ENCODE measurements around the gene COPE. TPM values are rescaled to one million over a fixed set of nuclear protein-coding genes. Genes with fewer than 3 reads are reported as not detected.

The COPE gene
- total RNA-seq, 1 donor: 136 TPM

- Histone ChIP-seq H3K4me1 (ENCODE audit: insufficient read depth, low read length) (no peaks in the 10 kb centered on the region), H3K9me3 (ENCODE audit: low read depth, low read length) (no peaks in the 10 kb centered on the region), H3K27me3 (ENCODE audit: insufficient read depth, low read length) (no peaks in the 10 kb centered on the region), H3K4me3 (ENCODE audit: low read length) (no peak overlapping the region)
These were observed 57.3 kb downstream of the COPE start for GRCh38 chr19:18861917-18862316.

- no peak overlapping the region for H3K4me3 ChIP-seq (ENCODE audit: low read length)
- H3K4me1 ChIP-seq (ENCODE audit: insufficient read depth, low read length): no peaks in the 10 kb centered on the region
- H3K9me3 ChIP-seq (ENCODE audit: low read depth, low read length): no peaks in the 10 kb centered on the region
- no peaks in the 10 kb centered on the region for H3K27me3 ChIP-seq (ENCODE audit: insufficient read depth, low read length)
These were observed 58.0 kb downstream of the COPE start for GRCh38 chr19:18861235-18861634.

- no peak overlapping the region for H3K4me3 ChIP-seq (ENCODE audit: low read length)
- H3K27me3 ChIP-seq (ENCODE audit: insufficient read depth, low read length): no peaks in the 10 kb centered on the region
- no peaks in the 10 kb centered on the region for H3K9me3 ChIP-seq (ENCODE audit: low read depth, low read length)
These were observed 58.5 kb downstream of the COPE start for GRCh38 chr19:18860725-18861124.

GRCh38 chr19:18860302-18860700, 58.9 kb downstream of the COPE start:
- Histone ChIP-seq H3K4me1 (ENCODE audit: insufficient read depth, low read length) (no peaks in the 10 kb centered on the region), H3K27me3 (ENCODE audit: insufficient read depth, low read length) (no peaks in the 10 kb centered on the region), H3K9me3 (ENCODE audit: low read depth, low read length) (no peaks in the 10 kb centered on the region), H3K4me3 (ENCODE audit: low read length) (no peak overlapping the region)

More at GRCh38 chr19:18860725-18861124, 58.5 kb downstream of the COPE start:
- no peaks in the 10 kb centered on the region for H3K4me1 ChIP-seq (ENCODE audit: insufficient read depth, low read length)

GRCh38 chr19:18859676-18860301, 59.4 kb downstream of the COPE start:
- Histone ChIP-seq H3K9me3 (ENCODE audit: low read depth, low read length) (no peaks in the 10 kb centered on the region), H3K4me1 (ENCODE audit: insufficient read depth, low read length) (no peaks in the 10 kb centered on the region), H3K4me3 (ENCODE audit: low read length) (no peak overlapping the region), H3K27me3 (ENCODE audit: insufficient read depth, low read length) (no peaks in the 10 kb centered on the region)

GRCh38 chr19:18858906-18859646, 60.1 kb downstream of the COPE start:
- Histone ChIP-seq H3K27me3 (ENCODE audit: insufficient read depth, low read length) (no peaks in the 10 kb centered on the region), H3K4me1 (ENCODE audit: insufficient read depth, low read length) (no peaks in the 10 kb centered on the region), H3K9me3 (ENCODE audit: low read depth, low read length) (no peaks in the 10 kb centered on the region), H3K4me3 (ENCODE audit: low read length) (no peak overlapping the region)

GRCh38 chr19:18857223-18857622, 62.0 kb downstream of the COPE start:
- Histone ChIP-seq H3K4me3 (ENCODE audit: low read length) (no peak overlapping the region), H3K4me1 (ENCODE audit: insufficient read depth, low read length) (no peaks in the 10 kb centered on the region), H3K9me3 (ENCODE audit: low read depth, low read length) (no peaks in the 10 kb centered on the region), H3K27me3 (ENCODE audit: insufficient read depth, low read length) (no peaks in the 10 kb centered on the region)

- Histone ChIP-seq H3K27me3 (ENCODE audit: insufficient read depth, low read length) (no peaks in the 10 kb centered on the region), H3K4me3 (ENCODE audit: low read length) (no peak overlapping the region), H3K9me3 (ENCODE audit: low read depth, low read length) (no peaks in the 10 kb centered on the region), H3K4me1 (ENCODE audit: insufficient read depth, low read length) (no peaks in the 10 kb centered on the region)
These were observed 62.6 kb downstream of the COPE start for GRCh38 chr19:18856385-18857126.

GRCh38 chr19:18855647-18856384, 63.4 kb downstream of the COPE start:
- Histone ChIP-seq H3K4me1 (ENCODE audit: insufficient read depth, low read length) (no peaks in the 10 kb centered on the region), H3K4me3 (ENCODE audit: low read length) (no peak overlapping the region), H3K9me3 (ENCODE audit: low read depth, low read length) (no peaks in the 10 kb centered on the region), H3K27me3 (ENCODE audit: insufficient read depth, low read length) (no peaks in the 10 kb centered on the region)

- H3K9me3 ChIP-seq (ENCODE audit: low read depth, low read length): no peaks in the 10 kb centered on the region
- no peak overlapping the region for H3K4me3 ChIP-seq (ENCODE audit: low read length)
- peaks cover 2% of the 10 kb centered on the region for H3K4me1 ChIP-seq (ENCODE audit: insufficient read depth, low read length)
- H3K27me3 ChIP-seq (ENCODE audit: insufficient read depth, low read length): no peaks in the 10 kb centered on the region
These were observed 64.2 kb downstream of the COPE start for GRCh38 chr19:18854982-18855381.

GRCh38 chr19:18853755-18854427, 65.3 kb downstream of the COPE start:
- no peaks in the 10 kb centered on the region for H3K9me3 ChIP-seq (ENCODE audit: low read depth, low read length)
- H3K4me3 ChIP-seq (ENCODE audit: low read length): no peak overlapping the region
- H3K27me3 ChIP-seq (ENCODE audit: insufficient read depth, low read length): no peaks in the 10 kb centered on the region
- H3K4me1 ChIP-seq (ENCODE audit: insufficient read depth, low read length): peaks cover 13% of the 10 kb centered on the region

GRCh38 chr19:18852648-18853047, 66.5 kb downstream of the COPE start:
- H3K4me1 ChIP-seq (ENCODE audit: insufficient read depth, low read length): peaks cover 26% of the 10 kb centered on the region
- no peaks in the 10 kb centered on the region for H3K9me3 ChIP-seq (ENCODE audit: low read depth, low read length)
- H3K4me3 ChIP-seq (ENCODE audit: low read length): no peak overlapping the region
- H3K27me3 ChIP-seq (ENCODE audit: insufficient read depth, low read length): no peaks in the 10 kb centered on the region

GRCh38 chr19:18851673-18852325, 67.4 kb downstream of the COPE start:
- H3K4me3 ChIP-seq (ENCODE audit: low read length): no peak overlapping the region

More at GRCh38 chr19:18851673-18852325, 67.4 kb downstream of the COPE start:
- peaks cover 34% of the 10 kb centered on the region for H3K4me1 ChIP-seq (ENCODE audit: insufficient read depth, low read length)
- H3K9me3 ChIP-seq (ENCODE audit: low read depth, low read length): no peaks in the 10 kb centered on the region
- no peaks in the 10 kb centered on the region for H3K27me3 ChIP-seq (ENCODE audit: insufficient read depth, low read length)
